Breast epithelium (tissue), 4 donors: ENCODE data around the gene KCNG4. TPM values are rescaled to one million over a fixed set of nuclear protein-coding genes. Genes with fewer than 3 reads are reported as not detected.

Source experiments
- DNase-seq, 2 donors: peaks; one replicate each; pipeline ENCODE4 v3.0.0-alpha.2; 2019; ENCODE audit warnings: low spot score in 2 of 2
- H3K27ac ChIP-seq, 2 donors: fragments of 200-600 bp; sonication (generic) in 1 of 2; one replicate each; pipeline ENCODE4 v1.5.1; 2016 to 2019; ENCODE audit warnings: mild to moderate bottlenecking in 1 of 2
- H3K27me3 ChIP-seq, 2 donors: fragments of 200-600 bp; sonication (generic) in 1 of 2; one replicate each; pipeline versions ENCODE4 v1.5.1 to v1.6.0; 2017 to 2019; ENCODE audit warnings: control low read depth in 1 of 2, mild to moderate bottlenecking in 1 of 2
- H3K36me3 ChIP-seq: fragments of 200-600 bp; one replicate; pipeline ENCODE4 v1.5.1; 2019
- H3K4me1 ChIP-seq, 2 donors: fragments of 200-600 bp; sonication (generic); one replicate each; pipeline ENCODE4 v1.5.1; 2016 to 2019; ENCODE audit warnings: control low read depth in 1 of 2
- H3K4me3 ChIP-seq, 3 donors: fragments of 200-600 bp; sonication (generic); 1 replicate in 2 of 3; 2 replicates in 1 of 3; pipeline ENCODE4 v1.5.1; 2016 to 2019; ENCODE audit warnings: mild to moderate bottlenecking in 3 of 3, moderate library complexity in 2 of 3
- H3K9me3 ChIP-seq, 2 donors: fragments of 200-600 bp; sonication (generic) in 1 of 2; one replicate each; pipeline ENCODE4 v1.5.1; 2016 to 2019; ENCODE audit warnings: control low read depth in 1 of 2
- CTCF ChIP-seq, 3 donors: fragments of 450-650 bp; IDR thresholded peaks; one replicate each; pipeline ENCODE4 v1.5.1; 2016 to 2017; ENCODE audit warnings: antibody characterized with exemption in 3 of 3, mild to moderate bottlenecking in 3 of 3, moderate library complexity in 3 of 3
- POLR2A ChIP-seq: fragments of 450-650 bp; IDR thresholded peaks from one replicate; pipeline ENCODE4 v1.6.1; 2016; ENCODE audit warnings: antibody characterized with exemption, mild to moderate bottlenecking, moderate library complexity
- POLR2AphosphoS5 ChIP-seq, 3 donors: sonication (generic); formaldehyde crosslinking; IDR thresholded peaks; one replicate each; pipeline ENCODE4 v1.6.1; 2017; ENCODE audit warnings: antibody characterized with exemption in 3 of 3
- intact Hi-C: fragments of 100-400 bp; cut with DNase I; formaldehyde crosslinking; loops from one replicate; pipeline ENCODE4 v1.15.1; 2023; ENCODE audit warnings: low total_unique reads
- total RNA-seq, 3 donors: library from RNA; depleted of rRNA; stranded (reverse); fragments of >200 nt; gene quantifications; one replicate each; pipeline ENCODE4 v1.1.0, GENCODE V29; 2016

Gene KCNG4
- total RNA-seq, 3 donors from 2014 or later, result not detected

- H3K9me3 ChIP-seq, result no peaks in the 10 kb centered on the region
- no peak for TF ChIP-seq POLR2AphosphoS5 (IDR thresholded peaks at IDR 0.05)
- no peak for TF ChIP-seq CTCF (IDR thresholded peaks at IDR 0.05)
- TF ChIP-seq POLR2A, result no peak
- H3K4me3 ChIP-seq, result no peak overlapping the region
- no peaks in the 10 kb centered on the region for H3K36me3 ChIP-seq
- H3K27ac ChIP-seq, result no peak overlapping the region
- no peak for DNase-seq
- H3K4me1 ChIP-seq, result no peaks in the 10 kb centered on the region
- intact Hi-C loops, result no loop called here
- H3K27me3 ChIP-seq, result no peaks in the 10 kb centered on the region
Observed at GRCh38 chr16:84267380-84267779, 27.6 kb upstream of the KCNG4 start.

GRCh38 chr16:84266451-84266850 is 26.6 kb upstream of the KCNG4 start:
- no peak overlapping the region for H3K27ac ChIP-seq
- no peaks in the 10 kb centered on the region for H3K36me3 ChIP-seq
- H3K4me3 ChIP-seq, result no peak overlapping the region
- no peaks in the 10 kb centered on the region for H3K27me3 ChIP-seq
- H3K9me3 ChIP-seq, result no peaks in the 10 kb centered on the region
- no peaks in the 10 kb centered on the region for H3K4me1 ChIP-seq
- TF ChIP-seq POLR2A, result no peak
- TF ChIP-seq CTCF (IDR thresholded peaks at IDR 0.05), result no peak
- TF ChIP-seq POLR2AphosphoS5 (IDR thresholded peaks at IDR 0.05), result no peak
- DNase-seq, result no peak
- intact Hi-C loops, result no loop called here

DNA sequence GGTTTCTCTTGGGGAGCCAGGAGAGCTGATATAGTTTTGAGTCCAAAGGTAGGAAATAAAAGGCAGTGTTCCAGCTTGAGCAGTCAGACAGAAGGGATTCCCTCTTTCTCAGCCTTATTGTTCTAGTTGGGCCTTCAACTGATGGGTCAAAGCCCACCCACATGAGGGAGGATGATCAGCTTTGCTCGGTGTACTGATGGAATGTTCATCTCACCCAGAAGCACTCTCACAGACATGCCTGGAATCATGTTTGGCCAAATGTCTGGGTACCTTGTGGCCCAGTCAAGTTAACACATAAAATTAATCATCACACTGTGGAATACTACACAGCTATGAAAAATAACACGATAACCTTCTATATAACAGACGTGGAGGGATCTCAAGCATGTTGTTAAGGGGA is 23.1 kb upstream of the KCNG4 start:
- Histone ChIP-seq H3K27me3 (peaks cover 0 to 6% of the 10 kb centered on the region in 2 donors), H3K9me3 (no peaks in the 10 kb centered on the region), H3K36me3 (no peaks in the 10 kb centered on the region), H3K4me3 (no peak overlapping the region), H3K27ac (no peak overlapping the region), H3K4me1 (no peaks in the 10 kb centered on the region)
- TF ChIP-seq POLR2A (no peak), POLR2AphosphoS5 (IDR thresholded peaks at IDR 0.05) (no peak), CTCF (IDR thresholded peaks at IDR 0.05) (no peak)
- intact Hi-C loops, result no loop called here
- no peak for DNase-seq

DNA sequence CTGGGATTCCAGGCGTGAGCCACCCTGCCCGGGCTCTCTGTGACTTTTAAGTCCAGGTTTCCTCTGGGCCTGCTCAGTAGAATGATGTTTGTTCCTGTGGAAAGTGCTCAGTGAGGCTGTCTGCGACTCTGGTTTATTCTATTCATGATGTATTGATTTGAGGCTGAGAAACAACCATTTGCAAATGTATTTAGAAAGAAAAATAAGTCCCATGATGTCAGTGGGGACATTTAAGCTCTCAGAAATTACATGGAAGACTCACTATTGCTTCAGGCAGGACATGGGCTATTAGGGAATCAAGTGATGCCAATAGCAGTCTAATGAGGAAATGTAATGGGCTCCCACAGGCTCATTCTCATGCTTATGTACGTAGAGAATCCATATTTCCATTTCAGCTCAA is 22.2 kb upstream of the KCNG4 start:
- H3K4me3 ChIP-seq, result no peak overlapping the region
- no peak overlapping the region for H3K27ac ChIP-seq
- H3K4me1 ChIP-seq, result no peaks in the 10 kb centered on the region
- no peak for TF ChIP-seq POLR2AphosphoS5 (IDR thresholded peaks at IDR 0.05)
- no peak for TF ChIP-seq CTCF (IDR thresholded peaks at IDR 0.05)
- no peak for TF ChIP-seq POLR2A
- intact Hi-C loops, result no loop called here
- no peak for DNase-seq
- no peaks in the 10 kb centered on the region for H3K36me3 ChIP-seq
- no peaks in the 10 kb centered on the region for H3K9me3 ChIP-seq
- H3K27me3 ChIP-seq, result peaks cover 0 to 6% of the 10 kb centered on the region in 2 donors

- H3K36me3 ChIP-seq, result no peaks in the 10 kb centered on the region
- TF ChIP-seq POLR2A, result no peak
- no peak for TF ChIP-seq CTCF (IDR thresholded peaks at IDR 0.05)
- TF ChIP-seq POLR2AphosphoS5 (IDR thresholded peaks at IDR 0.05), result no peak
- H3K9me3 ChIP-seq, result no peaks in the 10 kb centered on the region
- no peaks in the 10 kb centered on the region for H3K4me1 ChIP-seq
- DNase-seq, result no peak
- H3K4me3 ChIP-seq, result no peak overlapping the region
- H3K27me3 ChIP-seq, result peaks cover 0 to 6% of the 10 kb centered on the region in 2 donors
- H3K27ac ChIP-seq, result no peak overlapping the region
- intact Hi-C loops, result no loop called here
Observed at GRCh38 chr16:84260766-84261554, 21.1 kb upstream of the KCNG4 start.
